Superior temporal gyrus (tissue), 1 donor: ENCODE measurements around the gene CPA4.

Experiments used
- DNase-seq: peaks from one replicate; pipeline ENCODE4 v3.0.0-alpha.2; 2016; ENCODE audit errors: extremely low spot score

The CPA4 gene

DNA sequence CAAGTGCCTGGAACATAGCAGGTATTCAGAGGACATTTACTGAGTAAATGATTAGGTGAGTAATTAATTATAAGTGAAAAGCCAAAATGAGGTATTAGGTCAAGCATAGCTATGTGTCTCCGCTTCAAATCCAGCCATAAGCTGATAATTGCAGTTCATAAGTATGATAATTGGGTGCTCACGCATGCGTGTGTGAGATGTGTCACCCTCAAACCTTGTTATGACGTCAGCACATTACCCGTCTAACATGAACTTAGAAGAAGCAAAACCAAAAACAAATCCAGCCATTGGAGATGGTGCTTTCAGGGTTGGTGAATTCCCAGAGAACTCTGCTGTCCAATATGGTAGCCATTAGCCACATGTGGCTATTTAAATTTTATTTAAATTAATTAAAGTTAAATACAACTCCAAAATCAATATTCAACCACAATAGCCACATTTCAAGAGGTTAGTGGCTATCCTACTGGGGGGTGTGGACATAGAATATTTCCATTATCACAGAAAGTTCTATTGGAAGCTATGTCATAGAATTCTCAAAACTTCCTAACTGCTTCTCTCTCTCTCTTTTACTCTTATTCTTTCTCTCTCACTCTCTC, 51.4 kb downstream of the CPA4 start, which contains the start of gene CPA5:
Gene CPA5, plus strand, starts transcription at position 546 of the 596 bp plus-strand sequence. CDS start 1,670 bp downstream, outside the sequence.
- DNase-seq, result no peak

DNA sequence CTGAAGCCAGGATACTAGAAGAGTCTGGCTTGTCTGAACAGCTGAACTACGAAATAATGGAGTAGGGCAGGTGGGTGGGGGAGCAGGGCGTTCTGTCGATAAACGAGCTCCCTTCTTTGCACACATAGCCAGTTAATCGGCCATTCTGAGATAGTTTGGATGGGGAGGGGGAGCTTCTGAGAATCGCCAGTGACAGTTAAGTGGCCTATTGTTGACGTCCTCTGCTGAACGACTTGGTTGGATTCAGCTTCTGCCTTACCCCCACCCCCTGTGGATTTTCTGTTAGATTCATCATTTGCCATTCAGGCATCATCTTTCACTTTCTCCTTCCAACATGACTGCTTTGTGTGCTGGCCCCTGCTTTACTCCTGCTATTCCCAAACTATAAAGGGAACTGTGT, 52.2 kb downstream of the CPA4 start:
- no peak for DNase-seq

DNA sequence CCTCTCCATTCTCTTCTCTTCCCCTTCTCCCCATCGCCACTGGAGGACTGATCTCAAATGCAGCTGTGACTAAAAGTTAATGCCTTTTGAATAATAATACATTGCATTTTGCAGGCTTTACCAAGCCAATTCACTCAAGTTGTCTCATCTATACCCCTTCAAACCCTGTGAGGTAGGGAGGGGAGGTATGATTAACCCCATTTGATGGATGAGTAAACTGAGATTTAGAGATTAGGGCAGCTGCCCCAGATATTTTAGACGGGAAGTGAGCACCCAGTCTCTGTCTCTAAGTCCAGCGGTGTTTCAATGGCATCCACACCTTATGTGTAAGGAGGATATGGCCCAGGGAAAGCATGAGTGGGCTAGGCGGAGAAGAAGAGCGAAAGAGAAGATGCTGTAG, 52.8 kb downstream of the CPA4 start:
- DNase-seq, result no peak

DNA sequence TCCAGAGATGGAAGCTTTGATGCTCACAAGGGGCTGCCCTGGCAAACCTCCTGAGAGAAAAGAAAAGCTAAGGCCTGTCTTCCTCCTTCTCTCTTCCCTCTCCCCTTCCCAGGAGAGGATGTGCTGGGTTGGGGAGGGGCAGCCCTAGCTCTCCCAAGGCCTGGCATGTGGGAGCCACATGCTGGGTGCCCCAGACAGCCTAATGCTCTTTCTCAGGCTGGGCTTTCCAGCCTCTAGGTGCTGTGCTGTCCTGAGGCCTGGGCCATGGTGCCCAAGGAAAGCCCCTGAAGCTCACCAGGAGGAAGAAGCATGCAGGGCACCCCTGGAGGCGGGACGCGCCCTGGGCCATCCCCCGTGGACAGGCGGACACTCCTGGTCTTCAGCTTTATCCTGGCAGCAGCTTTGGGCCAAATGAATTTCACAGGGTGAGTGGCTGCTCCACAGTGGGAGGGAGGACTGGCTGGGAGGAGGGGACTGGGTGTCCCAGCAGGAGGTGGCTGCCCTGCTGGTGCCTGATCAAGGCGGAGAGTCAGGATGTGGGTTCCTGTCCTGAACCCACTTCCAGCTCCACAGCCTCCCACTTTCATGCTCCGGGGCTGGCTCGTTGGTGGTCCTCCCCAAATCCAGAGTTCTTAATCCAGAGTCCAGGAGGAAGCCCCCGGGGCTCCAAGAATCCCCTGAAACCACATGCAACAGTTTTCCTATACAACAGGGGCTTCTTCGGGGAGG, 53.4 kb downstream of the CPA4 start:
- DNase-seq, result no peak

DNA sequence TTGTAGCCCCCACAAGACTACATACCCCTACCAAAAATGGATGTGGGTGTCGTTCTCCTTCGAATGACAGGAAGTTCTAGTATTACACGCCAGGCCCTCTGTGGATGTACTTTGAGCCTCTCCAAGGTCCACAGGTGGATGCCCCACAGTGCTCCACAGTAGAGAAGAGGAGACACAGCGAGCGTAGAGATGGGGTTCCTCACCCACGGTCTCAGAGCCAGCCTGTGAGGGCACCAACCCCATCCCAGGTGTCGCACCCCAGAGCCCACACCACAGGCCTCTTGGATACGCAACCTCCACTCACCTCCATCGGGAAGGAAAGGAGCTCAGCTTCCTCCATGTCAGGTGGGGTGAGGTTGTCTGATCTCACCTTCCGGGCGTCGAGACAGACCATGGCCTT, 54.0 kb downstream of the CPA4 start:
- no peak for DNase-seq

DNA sequence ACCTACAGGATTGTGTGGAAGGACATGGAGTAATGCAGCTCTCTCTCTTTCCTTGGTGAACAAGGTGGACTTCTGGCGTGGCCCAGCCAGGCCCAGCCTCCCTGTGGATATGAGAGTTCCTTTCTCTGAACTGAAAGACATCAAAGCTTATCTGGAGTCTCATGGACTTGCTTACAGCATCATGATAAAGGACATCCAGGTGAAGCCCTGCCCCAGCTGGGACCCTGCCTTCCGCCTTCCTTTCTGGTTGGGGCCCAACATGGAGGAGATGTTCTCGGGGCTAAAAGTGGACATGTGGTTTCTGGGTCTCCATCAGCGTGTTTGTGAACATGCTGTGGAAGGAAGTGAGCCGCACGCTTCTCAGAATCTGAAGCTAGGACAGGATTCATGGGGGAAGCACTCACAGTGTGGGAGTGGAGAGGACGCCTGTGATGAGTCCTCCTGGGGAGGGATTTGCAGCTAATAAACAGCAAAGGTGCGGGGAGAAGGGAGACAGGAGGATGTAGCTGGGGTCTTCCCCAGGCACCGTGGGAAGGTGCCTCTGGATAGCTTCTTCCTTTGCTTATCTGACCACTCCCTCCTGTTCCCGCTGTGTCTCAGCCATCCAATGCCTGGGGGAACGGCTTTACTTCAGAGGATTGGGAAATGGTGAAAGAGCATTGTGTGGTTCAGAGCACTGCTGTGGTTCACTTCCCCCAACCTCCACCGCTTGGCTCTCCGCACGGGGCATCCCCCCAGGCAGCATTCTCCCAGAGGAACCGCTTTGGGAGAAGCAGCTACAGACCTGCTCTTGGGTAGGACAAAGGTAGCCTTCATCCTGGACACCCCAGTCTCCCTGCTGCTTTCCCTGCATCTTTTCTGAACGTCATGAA, 57.2 kb downstream of the CPA4 start:
- DNase-seq, result no peak

DNA sequence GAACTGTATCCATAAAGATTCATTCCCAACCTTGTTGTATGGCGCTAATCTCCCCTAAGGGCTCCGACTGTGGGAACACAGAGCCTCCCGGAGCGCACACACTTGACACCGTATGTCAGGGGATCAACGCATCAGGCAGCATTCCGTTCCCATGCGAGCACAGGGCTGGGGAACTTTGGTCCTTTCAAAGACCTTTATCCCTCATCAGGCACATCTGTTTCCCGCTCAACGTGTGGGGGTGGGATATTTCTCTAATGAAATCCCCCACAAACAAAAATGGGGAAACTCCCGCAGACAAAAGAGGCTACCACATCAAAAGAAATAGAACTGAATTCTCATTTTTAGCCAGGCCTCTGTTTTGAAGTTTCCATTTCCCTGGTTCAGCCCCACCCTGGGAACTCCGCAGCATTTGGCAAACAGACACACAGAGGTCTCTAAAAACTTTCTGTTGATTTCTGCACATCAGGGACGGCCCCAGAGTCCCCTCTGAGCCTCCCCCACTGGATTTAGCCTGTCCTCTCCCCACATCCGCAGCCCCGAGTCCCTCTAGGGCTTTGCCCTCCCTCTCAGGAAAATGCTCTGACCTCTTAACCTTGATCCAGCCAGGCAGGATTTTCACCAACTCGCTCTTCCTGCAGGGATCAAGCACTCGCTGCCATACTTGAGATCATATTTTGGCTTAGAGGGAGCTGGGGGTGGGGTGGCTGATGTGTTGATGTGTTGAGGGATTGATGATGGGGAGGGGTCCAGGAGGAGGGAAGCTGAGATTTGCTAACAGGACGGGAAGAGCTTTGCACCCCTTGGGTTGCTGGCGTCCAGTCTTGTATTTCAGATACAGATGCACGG, 58.2 kb downstream of the CPA4 start:
- no peak for DNase-seq

DNA sequence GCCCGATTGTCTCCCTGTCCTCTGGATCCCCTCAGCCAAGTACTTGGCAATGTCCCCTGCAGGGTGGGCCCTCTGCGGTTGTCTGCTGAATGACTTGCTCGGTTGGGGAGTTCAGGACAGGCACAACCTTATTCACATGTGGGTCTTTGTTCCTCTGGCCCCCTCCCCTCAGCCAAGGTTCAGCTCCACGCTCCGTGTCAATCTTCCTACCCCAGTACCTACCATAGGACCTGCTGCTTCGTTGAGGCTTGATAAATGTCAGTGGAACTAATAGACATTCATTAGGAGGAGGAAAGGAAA, 58.8 kb downstream of the CPA4 start:
- DNase-seq, result no peak

DNA sequence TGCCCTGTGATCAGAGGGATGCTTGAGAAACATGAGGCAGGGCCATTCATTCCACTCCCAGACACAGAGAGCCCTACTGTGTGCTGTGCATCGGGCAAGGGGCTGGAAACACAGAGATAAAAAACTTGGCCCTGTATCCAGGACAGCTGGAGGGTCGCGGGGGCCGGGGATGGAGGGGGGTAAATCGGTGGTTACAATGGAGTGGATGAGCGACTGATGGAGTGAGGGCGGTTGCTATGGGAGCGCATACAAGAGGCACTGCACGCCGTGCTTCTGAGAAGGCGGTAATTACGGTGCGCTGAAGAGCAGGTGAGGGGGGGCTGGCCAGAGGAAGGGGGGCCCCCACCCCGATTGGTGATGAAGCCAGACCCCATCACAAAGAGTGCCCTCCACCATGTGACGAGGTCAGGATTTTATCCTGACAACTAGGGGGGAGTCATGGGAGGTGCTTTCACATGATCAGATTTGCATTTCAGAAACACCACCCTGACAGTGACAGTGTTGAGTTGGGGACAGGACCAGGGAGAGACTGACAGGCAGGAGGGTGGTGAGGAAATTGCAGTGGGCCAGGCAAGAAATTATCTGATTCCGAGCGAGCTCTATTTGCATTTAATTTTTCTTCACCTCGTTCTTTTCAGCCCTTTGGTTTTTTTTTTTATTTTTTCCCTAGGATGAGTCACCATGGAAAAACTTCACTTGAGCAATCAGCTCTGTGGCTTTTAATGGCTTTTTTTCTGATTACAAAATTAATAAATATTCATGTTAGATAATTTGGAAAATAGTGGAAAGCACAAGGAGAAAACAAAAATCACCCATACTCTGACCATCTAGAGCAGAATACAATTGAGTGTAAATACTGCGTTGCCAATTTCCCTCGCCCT, 59.5 kb downstream of the CPA4 start:
- DNase-seq, result peak; percentile 38

DNA sequence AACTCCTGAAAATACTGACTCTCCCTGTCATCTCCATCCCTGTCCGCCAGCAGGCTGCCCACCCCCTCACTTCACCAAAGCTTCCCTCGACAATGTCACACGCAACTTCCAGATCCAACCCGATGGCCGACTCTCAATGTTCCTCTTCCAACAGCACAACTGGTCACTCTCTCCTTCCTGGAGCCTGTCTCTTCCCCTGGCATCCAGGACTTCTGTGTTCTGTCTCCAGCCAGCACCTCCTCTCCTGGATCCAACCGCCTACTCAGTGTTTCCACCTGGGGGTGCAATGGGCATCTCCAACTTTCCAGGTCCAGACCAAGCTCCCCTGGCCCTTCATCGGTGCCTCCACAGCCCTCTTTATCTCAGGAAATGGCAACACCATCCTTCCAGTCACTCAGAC, 60.2 kb downstream of the CPA4 start:
- no peak for DNase-seq

DNA sequence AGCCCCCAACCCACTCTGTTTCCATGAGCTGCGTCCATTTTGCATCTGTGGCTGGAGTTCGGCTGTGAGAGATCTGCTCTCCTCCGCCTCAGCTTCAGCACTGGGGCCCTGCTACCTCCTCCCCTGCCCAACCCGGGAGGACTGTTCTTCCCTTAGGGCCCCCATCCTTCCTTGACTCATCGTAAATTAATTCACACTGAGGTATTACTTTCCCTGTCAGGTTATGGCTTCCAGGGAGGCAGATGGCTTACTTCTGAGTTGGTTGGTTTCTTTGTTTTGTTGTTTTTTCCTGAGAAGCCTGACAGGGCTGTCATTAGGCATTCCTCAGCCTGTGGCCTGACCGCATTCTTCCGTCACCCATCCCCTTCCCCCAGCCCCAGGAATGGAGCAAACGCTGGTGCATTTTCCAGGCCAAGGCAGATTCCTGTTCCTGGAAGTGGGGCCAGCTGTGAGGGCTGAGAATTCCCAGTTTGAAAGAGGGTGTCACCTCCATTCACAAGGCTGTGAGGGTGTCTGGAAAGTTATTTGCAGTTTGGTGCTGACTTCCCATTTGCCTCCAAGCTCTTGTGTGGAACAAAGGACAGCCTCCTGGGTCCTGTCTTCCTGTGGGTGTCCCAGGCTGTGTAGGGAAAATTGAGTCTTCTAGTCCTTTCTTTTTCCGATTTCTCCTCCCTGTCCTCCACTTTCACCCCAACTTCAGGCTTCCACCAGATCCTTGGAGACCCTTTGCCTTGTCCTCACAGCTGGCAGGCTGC, 63.3 kb downstream of the CPA4 start:
- DNase-seq, result no peak

DNA sequence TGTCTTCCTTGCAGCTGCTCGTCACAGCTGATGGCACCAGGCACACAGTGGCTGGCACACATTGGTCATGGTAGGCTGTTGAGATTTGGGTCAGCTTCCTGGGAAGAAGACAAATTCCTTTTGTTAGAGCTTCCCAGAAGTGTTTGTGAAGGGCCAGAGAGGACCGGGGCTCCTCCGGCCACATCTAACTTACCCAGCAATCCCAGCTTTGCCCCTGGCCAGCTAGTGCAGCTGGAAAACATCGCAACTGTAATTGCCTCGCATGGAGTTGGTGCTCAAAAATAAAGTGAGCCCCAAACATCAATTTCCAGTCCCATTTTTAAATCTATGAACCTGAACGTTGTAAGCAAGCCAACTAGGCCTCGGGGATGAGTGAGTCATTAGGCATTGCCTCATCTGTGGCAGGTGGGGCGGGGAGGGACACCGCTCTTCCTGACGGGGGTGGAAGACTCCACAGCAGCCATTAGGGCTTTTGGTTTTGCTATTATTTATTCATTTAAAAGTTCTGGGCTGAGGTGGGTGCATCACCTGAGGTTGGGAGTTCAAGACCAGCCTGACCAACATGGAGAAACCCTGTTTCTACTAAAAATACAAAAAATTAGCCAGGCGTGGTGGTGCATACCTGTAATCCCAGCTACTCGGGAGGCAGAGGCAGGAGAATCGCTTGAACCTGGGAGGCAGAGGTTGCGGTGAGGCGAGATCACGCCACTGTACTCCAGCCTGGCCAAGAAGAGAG, 64.1 kb downstream of the CPA4 start:
- DNase-seq, result peak; percentile 47

DNA sequence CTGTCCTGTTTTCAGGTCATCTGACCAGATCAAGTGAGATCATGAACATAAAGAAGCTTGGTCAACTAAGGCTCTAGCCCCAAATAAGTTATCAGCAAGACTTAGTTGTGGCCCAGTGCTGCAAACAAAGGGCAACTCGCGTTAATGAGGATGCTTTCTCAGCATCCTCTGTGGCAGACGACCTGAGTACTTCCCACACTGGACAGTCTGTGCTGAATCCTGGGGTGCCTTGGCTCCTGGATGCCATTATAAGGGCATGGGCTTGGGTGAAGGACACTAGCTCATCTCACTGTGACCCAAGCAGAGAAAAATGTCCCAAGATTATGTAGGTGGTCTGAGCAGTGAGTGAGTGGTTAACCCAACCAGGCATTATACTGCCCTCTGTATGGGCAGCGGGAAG, 65.5 kb downstream of the CPA4 start:
- no peak for DNase-seq

DNA sequence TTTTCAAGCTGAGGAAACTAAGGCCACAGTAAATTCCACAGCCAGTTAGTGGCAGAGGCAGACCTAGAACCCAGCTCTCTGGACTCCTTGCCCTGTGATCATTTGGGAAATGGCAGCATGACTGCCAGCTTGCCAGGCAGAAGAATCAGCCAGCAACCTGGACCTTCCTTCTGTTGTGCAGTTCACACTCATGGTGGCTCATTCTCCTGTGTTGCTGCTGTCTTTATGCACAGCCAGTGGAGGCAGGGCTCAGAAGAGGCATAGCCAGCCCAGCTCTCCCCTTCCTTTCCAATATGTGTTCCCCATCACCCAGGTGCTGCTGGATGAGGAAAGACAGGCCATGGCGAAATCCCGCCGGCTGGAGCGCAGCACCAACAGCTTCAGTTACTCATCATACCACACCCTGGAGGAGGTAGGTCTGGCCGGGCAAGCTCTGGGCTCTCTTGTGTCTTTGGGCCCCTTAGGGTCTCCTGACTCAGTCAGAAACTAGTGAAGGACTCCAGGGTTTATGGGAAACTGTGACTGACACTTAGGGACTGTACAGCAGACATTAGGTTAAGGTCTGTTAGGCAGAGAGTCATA, 66.4 kb downstream of the CPA4 start:
- DNase-seq, result no peak

DNA sequence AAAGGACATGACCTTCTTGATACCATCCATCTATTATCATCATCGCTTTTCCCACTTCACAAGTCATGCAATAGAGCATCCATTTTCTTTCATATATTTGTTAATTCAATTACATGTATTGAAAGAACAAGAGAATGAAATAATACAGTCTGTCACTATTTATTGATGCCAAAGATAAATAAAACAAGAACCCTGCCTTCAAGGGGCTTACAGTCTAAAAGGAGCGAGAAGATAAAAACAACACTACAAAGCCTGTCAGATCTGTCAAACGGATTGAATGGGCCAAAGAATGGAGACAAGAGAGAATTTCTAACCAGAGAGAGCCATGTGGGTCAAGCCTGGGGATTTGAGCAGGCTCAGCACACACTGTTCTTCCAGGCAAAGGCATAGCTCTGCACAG, 67.6 kb downstream of the CPA4 start:
- no peak for DNase-seq

DNA sequence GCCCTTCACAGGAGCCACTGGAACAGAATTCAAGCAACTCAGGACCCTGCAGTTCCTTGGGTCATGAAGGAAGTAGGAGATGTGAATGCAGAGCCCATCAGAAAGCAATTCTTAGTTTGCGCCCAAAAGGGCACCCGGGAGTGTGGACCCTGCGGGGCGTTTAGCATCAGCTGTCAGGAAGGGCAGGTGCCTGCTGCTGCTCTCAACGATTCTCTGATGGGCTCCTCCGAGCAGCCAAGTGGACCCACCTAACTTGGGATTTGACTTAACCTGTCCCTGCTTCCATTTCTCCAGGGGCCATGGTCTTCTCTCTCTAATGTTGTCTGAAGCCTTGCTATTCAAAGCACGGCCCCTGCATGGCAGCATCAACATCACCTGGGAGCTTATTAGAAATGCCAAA, 68.7 kb downstream of the CPA4 start:
- no peak for DNase-seq

DNA sequence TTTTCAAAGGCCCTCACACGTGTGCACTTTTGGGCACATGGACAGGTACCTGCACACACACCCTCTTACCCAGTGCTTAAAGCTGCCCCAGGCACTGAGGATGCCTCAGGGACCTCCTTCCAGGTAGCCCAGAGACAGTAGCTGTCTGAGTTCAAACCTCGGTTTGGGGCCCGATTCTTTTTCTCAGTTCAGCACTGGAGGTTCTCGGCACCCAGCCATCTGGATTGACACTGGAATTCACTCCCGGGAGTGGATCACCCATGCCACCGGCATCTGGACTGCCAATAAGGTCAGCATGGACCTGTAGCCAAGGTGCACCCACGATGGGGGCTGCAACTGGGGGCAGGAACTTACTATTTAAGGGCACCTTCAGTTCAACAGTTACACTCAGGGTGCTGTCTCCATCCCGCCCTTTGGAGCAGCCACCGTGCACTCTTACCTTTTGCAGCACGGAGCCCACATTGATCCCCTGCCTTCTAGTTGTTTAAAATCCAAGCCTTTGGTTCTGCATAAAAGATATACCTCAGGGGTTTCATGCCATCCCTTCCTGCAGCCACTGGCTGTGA, 69.4 kb downstream of the CPA4 start:
- DNase-seq, result no peak

DNA sequence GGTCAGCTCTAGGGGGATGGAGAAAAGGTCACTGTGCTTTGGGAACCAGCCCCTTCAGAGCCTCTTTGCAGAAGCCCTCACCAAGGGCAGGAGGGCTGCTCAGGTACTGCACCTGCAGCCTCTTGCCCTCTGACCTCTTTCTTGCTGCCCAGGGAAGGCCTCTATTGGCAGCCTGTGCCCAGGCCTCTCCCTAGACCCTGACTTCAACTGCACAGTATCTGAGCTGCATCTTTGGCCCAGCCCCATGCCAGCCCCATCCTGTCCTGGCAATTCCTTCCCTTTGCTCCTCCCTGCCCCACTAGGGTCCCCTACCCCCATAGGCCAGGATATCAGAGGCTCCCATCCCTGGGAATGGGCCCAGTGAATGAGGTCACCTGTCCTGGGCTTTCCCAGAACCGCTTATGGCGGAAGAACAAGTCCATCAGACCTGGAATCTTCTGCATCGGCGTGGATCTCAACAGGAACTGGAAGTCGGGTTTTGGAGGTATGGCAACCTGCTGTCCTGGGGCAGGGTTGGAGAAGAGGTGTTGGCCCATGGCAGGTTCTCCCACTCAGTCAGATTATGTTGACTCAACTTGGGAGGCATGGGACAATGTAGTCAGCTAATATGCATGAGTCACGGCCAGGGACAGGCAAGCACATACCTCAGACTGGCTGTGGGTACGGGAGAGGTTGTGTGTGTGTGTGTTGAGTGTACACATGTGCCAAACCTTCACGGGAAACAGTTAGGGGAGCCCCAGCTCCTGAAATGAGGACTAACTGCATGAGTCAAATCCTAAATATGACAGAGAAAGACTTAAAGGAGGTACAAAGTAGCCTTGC, 70.3 kb downstream of the CPA4 start:
- DNase-seq, result no peak
